HUES6 (cell line): ENCODE results near the gene PPCDC.

Experiments
- H3K27ac ChIP-seq: 2 replicates; pipeline ENCODE4 v1.7.0; 2013; ENCODE audit warnings: low read depth, mild to moderate bottlenecking, low read length, inconsistent platforms
- H3K27me3 ChIP-seq: 2 replicates; pipeline ENCODE4 v1.6.1; 2013; ENCODE audit warnings: low read length; ENCODE audit not compliant: control insufficient read depth, insufficient read depth
- H3K36me3 ChIP-seq: 2 replicates; pipeline ENCODE4 v1.6.1; 2013; ENCODE audit warnings: low read length; ENCODE audit not compliant: control insufficient read depth, insufficient read depth
- H3K4me1 ChIP-seq: 2 replicates; pipeline ENCODE4 v1.6.1; 2013; ENCODE audit warnings: low read length; ENCODE audit not compliant: control insufficient read depth, insufficient read depth
- H3K4me3 ChIP-seq: 2 replicates; pipeline ENCODE4 v1.5.1; 2013; ENCODE audit warnings: low read depth, low read length
- H3K9ac ChIP-seq: one replicate; pipeline ENCODE4 v1.6.1; 2013; ENCODE audit warnings: mild to moderate bottlenecking, low read length
- H3K9me3 ChIP-seq: 2 replicates; pipeline ENCODE4 v1.6.1; 2013; ENCODE audit warnings: low read depth, low read length; ENCODE audit not compliant: control insufficient read depth, insufficient read depth

Gene PPCDC

GRCh38 chr15:75056036-75056435, 32.6 kb downstream of the PPCDC start:
- no peaks in the 10 kb centered on the region for H3K27me3 ChIP-seq
- H3K9ac ChIP-seq, result no peak overlapping the region
- H3K36me3 ChIP-seq, result no peaks in the 10 kb centered on the region
- H3K9me3 ChIP-seq, result no peaks in the 10 kb centered on the region
- H3K4me1 ChIP-seq, result peaks cover 10% of the 10 kb centered on the region; the same call in 1 of the 2 replicates
- H3K4me3 ChIP-seq, result no peak overlapping the region
- H3K27ac ChIP-seq, result no peak overlapping the region

GRCh38 chr15:75058127-75058905, 34.9 kb downstream of the PPCDC start:
- H3K4me1 ChIP-seq, result peaks cover 10% of the 10 kb centered on the region; the same call in 1 of the 2 replicates
- H3K36me3 ChIP-seq, result no peaks in the 10 kb centered on the region
- H3K27me3 ChIP-seq, result no peaks in the 10 kb centered on the region
- no peak overlapping the region for H3K9ac ChIP-seq
- no peaks in the 10 kb centered on the region for H3K9me3 ChIP-seq
- no peak overlapping the region for H3K4me3 ChIP-seq
- no peak overlapping the region for H3K27ac ChIP-seq

DNA sequence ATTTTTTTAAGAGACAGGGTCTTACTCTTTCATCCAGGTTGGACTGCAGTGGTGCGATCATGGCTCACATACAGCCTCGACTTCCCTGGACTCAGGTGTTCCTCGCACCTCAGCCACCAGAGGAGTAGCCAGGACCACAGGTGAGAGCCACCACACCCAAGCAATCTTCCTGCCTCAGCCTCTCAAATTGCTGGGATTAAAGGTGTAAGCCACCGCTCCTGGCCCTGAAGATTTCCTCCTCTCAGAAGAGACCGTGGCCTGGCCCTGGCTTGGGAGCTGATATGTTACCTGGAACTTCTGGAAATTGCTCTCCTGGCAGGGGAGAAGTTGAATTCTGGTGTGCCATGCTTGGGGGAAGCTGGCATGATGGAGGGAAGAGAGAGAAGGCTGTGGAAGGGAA, 36.2 kb downstream of the PPCDC start:
- H3K4me1 ChIP-seq, result peaks cover 10% of the 10 kb centered on the region; the same call in 1 of the 2 replicates
- H3K9ac ChIP-seq, result no peak overlapping the region
- no peak overlapping the region for H3K4me3 ChIP-seq
- H3K27ac ChIP-seq, result no peak overlapping the region
- H3K36me3 ChIP-seq, result no peaks in the 10 kb centered on the region
- no peaks in the 10 kb centered on the region for H3K27me3 ChIP-seq
- H3K9me3 ChIP-seq, result no peaks in the 10 kb centered on the region

- Histone ChIP-seq H3K9me3 (no peaks in the 10 kb centered on the region), H3K4me3 (no peak overlapping the region), H3K27ac (no peak overlapping the region), H3K27me3 (no peaks in the 10 kb centered on the region), H3K4me1 (peaks cover 24% of the 10 kb centered on the region; the same call in 1 of the 2 replicates), H3K36me3 (no peaks in the 10 kb centered on the region), H3K9ac (no peak overlapping the region)
These were observed 37.9 kb downstream of the PPCDC start for GRCh38 chr15:75061272-75061671.

DNA sequence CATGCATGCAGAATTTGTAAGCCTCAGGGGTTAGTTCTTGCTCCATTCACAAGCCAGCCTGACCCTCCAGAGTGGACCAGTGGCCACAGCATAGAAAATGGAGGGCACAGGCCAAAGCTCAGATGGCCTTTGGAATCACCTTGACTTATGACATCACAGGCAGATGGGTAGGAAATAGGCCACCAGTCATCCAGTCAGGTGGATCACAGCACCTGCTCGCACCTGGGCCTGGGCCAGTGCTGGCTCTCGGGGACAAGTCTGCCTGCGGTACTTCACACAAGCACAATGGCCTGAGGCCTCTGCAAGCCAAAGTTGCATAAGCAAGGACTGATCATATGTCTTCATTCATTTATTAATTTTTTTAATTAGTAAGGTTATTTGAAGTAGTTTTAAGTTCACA, 39.3 kb downstream of the PPCDC start:
- Histone ChIP-seq H3K4me1 (peaks cover 24% of the 10 kb centered on the region; the same call in 1 of the 2 replicates), H3K4me3 (no peak overlapping the region), H3K9me3 (0 out of 2 replicates have a peak, but pooled peaks cover 2% of the 10 kb centered on the region), H3K36me3 (no peaks in the 10 kb centered on the region), H3K9ac (no peak overlapping the region), H3K27ac (no peak overlapping the region), H3K27me3 (no peaks in the 10 kb centered on the region)

DNA sequence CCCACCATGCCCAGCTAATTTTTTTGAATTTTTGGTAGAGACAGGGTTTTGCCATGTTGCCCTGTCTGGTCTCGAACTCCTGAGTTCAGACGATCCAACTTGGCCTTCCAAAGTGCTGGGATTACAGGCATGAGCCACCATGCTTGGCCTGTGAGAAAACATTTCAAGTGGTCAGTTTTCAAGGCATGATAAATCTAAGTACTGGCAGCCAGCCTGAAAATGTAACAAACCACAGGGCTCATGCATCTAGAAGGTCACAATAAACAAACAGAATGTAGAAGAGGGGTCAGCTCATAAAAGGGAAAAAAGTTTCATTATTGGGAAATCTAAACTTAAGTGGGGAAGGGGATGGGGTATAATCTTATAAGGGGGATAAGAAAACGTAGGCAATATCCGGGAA, 39.9 kb downstream of the PPCDC start:
- H3K27me3 ChIP-seq, result no peaks in the 10 kb centered on the region
- no peak overlapping the region for H3K9ac ChIP-seq
- no peak overlapping the region for H3K27ac ChIP-seq
- 0 out of 2 replicates have a peak, but pooled peaks cover 2% of the 10 kb centered on the region for H3K9me3 ChIP-seq
- no peaks in the 10 kb centered on the region for H3K36me3 ChIP-seq
- peaks cover 18% of the 10 kb centered on the region; the same call in 1 of the 2 replicates for H3K4me1 ChIP-seq
- H3K4me3 ChIP-seq, result no peak overlapping the region

DNA sequence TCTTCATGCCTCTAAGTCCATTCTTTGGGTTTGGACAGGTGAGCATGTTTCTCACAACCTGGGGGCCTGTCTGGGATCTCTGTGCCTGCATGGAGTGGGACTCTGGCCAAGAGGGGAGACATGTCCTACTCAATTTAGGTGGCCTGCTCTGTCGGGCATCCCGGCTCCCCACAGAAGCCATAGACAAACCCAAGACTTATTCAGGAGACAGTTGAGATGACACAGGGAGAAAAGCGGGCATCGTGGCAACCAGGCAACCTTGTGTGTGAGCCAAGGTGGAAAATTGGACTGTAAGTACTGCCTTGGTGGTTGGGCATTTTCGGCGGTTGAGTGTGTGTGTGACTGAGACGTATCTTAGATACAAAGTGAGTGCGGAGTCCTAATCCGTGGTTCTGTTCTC, 40.5 kb downstream of the PPCDC start:
- no peak overlapping the region for H3K9ac ChIP-seq
- no peak overlapping the region for H3K27ac ChIP-seq
- H3K4me1 ChIP-seq, result peaks cover 14% of the 10 kb centered on the region; the same call in 1 of the 2 replicates
- no peak overlapping the region for H3K4me3 ChIP-seq
- 0 out of 2 replicates have a peak, but pooled peaks cover 2% of the 10 kb centered on the region for H3K9me3 ChIP-seq
- H3K27me3 ChIP-seq, result no peaks in the 10 kb centered on the region
- H3K36me3 ChIP-seq, result no peaks in the 10 kb centered on the region

DNA sequence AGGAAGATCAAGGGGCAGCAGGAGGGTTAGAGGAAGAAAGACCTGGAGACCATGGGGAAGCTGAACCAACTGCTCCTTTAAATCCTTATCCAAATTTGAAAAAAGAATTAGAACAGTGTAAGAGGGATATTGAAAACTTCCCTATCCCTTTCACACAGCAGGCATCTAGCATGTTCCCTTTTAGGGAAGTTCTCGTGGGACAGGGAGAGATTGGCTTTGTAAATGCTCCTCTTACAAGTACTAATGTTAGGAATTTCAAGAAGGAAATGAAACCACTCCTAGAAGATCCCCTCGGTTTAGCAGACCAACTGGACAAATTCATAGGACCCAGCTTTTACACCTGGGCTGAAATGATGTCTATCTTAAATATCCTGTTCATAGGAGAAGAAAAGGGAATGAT, 41.5 kb downstream of the PPCDC start:
- Histone ChIP-seq H3K9me3 (0 out of 2 replicates have a peak, but pooled peaks cover 2% of the 10 kb centered on the region), H3K9ac (no peak overlapping the region), H3K4me1 (peaks cover 14% of the 10 kb centered on the region; the same call in 1 of the 2 replicates), H3K4me3 (no peak overlapping the region), H3K27ac (no peak overlapping the region), H3K27me3 (no peaks in the 10 kb centered on the region), H3K36me3 (no peaks in the 10 kb centered on the region)

- Histone ChIP-seq H3K4me1 (peaks cover 14% of the 10 kb centered on the region; the same call in 1 of the 2 replicates), H3K9me3 (0 out of 2 replicates have a peak, but pooled peaks cover 2% of the 10 kb centered on the region), H3K27me3 (no peaks in the 10 kb centered on the region), H3K27ac (no peak overlapping the region), H3K9ac (no peak overlapping the region), H3K4me3 (no peak overlapping the region), H3K36me3 (no peaks in the 10 kb centered on the region)
These were observed 42.1 kb downstream of the PPCDC start for GRCh38 chr15:75065467-75065850.

GRCh38 chr15:75065851-75066509, 42.6 kb downstream of the PPCDC start:
- Histone ChIP-seq H3K27ac (no peak overlapping the region; the same call in 1 of the 2 replicates), H3K36me3 (no peaks in the 10 kb centered on the region), H3K4me1 (peaks cover 14% of the 10 kb centered on the region; the same call in 1 of the 2 replicates), H3K9ac (no peak overlapping the region), H3K9me3 (0 out of 2 replicates have a peak, but pooled peaks cover 2% of the 10 kb centered on the region), H3K27me3 (no peaks in the 10 kb centered on the region), H3K4me3 (no peak overlapping the region)
